Astrocyte (in vitro differentiated cells and primary cell): Measurements from ENCODE around the gene MYO16. TPM values are rescaled to one million over a fixed set of nuclear protein-coding genes. Genes with fewer than 3 reads are reported as not detected.

Experiments used
- DNase-seq: peaks from one replicate; pipeline ENCODE4 v3.0.0-alpha.2; 2010; ENCODE audit warnings: low read depth
- FAIRE-seq: peaks from 2 replicates; lab custom pipeline; 2011; peaks lifted over from hg19 to GRCh38; lab: Jason Lieb, UNC
- H2AFZ ChIP-seq: 2 replicates; pipeline ENCODE4 v1.6.0; 2012; ENCODE audit warnings: low read depth, low read length, inconsistent platforms
- H3K27ac ChIP-seq: 2 replicates; pipeline ENCODE4 v1.5.1; 2011; ENCODE audit warnings: low read depth, low read length, inconsistent platforms
- H3K27me3 ChIP-seq: 2 replicates; pipeline ENCODE4 v1.6.0; 2011; ENCODE audit warnings: low read length, inconsistent platforms; ENCODE audit not compliant: insufficient read depth
- H3K36me3 ChIP-seq: 2 replicates; pipeline ENCODE4 v1.5.1; 2011; ENCODE audit warnings: low read length, inconsistent platforms; ENCODE audit not compliant: insufficient read depth
- H3K4me1 ChIP-seq: 2 replicates; pipeline ENCODE4 v1.5.1; 2011; ENCODE audit warnings: low read length, inconsistent platforms; ENCODE audit not compliant: insufficient read depth
- H3K4me2 ChIP-seq: 2 replicates; pipeline ENCODE4 v1.6.0; 2012; ENCODE audit warnings: low read length, inconsistent platforms
- H3K4me3 ChIP-seq: 2 replicates; pipeline ENCODE4 v1.5.1; 2011; ENCODE audit warnings: low read depth, mild to moderate bottlenecking, low read length, inconsistent platforms; ENCODE audit not compliant: insufficient read depth
- H3K79me2 ChIP-seq: 2 replicates; pipeline ENCODE4 v1.6.0; 2012; ENCODE audit warnings: mild to moderate bottlenecking, low read length, inconsistent platforms; ENCODE audit not compliant: insufficient read depth
- H3K9ac ChIP-seq: 2 replicates; pipeline ENCODE4 v1.6.0; 2012; ENCODE audit warnings: mild to moderate bottlenecking, low read length, inconsistent platforms
- H3K9me3 ChIP-seq: 2 replicates; pipeline ENCODE4 v1.5.1; 2012; ENCODE audit warnings: low read depth, mild to moderate bottlenecking, low read length, inconsistent platforms; ENCODE audit not compliant: insufficient read depth
- H4K20me1 ChIP-seq: 2 replicates; pipeline ENCODE4 v1.6.0; 2012; ENCODE audit warnings: low read length, inconsistent platforms; ENCODE audit not compliant: insufficient read depth
- H3K27ac Mint-ChIP-seq: one replicate; pipeline ENCODE4 v1.8.0; 2021; ENCODE audit warnings: mild to moderate bottlenecking, mixed read lengths; ENCODE audit not compliant: unreplicated experiment
- H3K27me3 Mint-ChIP-seq: one replicate; pipeline ENCODE4 v1.8.0; 2021; ENCODE audit warnings: low read depth, mixed read lengths; ENCODE audit not compliant: unreplicated experiment
- H3K36me3 Mint-ChIP-seq: one replicate; pipeline ENCODE4 v1.8.0; 2021; ENCODE audit warnings: low read depth, mixed read lengths; ENCODE audit not compliant: unreplicated experiment
- H3K4me1 Mint-ChIP-seq: one replicate; pipeline ENCODE4 v1.8.0; 2021; ENCODE audit warnings: low read depth, mixed read lengths; ENCODE audit not compliant: unreplicated experiment
- H3K4me3 Mint-ChIP-seq: one replicate; pipeline ENCODE4 v1.8.0; 2021; ENCODE audit warnings: mild to moderate bottlenecking, moderate library complexity, mixed read lengths; ENCODE audit not compliant: unreplicated experiment
- H3K9me3 Mint-ChIP-seq: one replicate; pipeline ENCODE4 v1.8.0; 2021; ENCODE audit warnings: mild to moderate bottlenecking, mixed read lengths; ENCODE audit not compliant: unreplicated experiment
- CTCF ChIP-seq: IDR thresholded peaks from 2 replicates; pipeline ENCODE4 v1.5.1; 2011; ENCODE audit warnings: low read depth, mild to moderate bottlenecking, inconsistent platforms, low read length, moderate library complexity; ENCODE audit not compliant: insufficient read depth
- EZH2 ChIP-seq: IDR thresholded peaks from 2 replicates; pipeline ENCODE4 v1.6.1; 2012; ENCODE audit warnings: mild to moderate bottlenecking, low read length, inconsistent platforms; ENCODE audit not compliant: insufficient read depth
- total RNA-seq: library from RNA; stranded (reverse); gene quantifications from 2 replicates; pipeline ENCODE4 v1.2.1, GENCODE V29; 2021

Gene MYO16
- total RNA-seq, 1 donor from 2014 or later = 0.14 TPM

GRCh38 chr13:108915634-108916512 is 286.5 kb downstream of the MYO16 start:
- peaks cover 4% of the 10 kb centered on the region for H3K4me1 Mint-ChIP-seq
- no peaks in the 10 kb centered on the region for H3K79me2 ChIP-seq
- peak overlapping the region; percentile 74 for H3K9ac ChIP-seq
- no peak overlapping the region for H2AFZ ChIP-seq
- FAIRE-seq (peak; percentile 66), DNase-seq (peak; percentile 96)
- no peak for TF ChIP-seq CTCF
- TF ChIP-seq EZH2 = no peak
- no peaks in the 10 kb centered on the region for H3K27me3 Mint-ChIP-seq
- peaks cover 22% of the 10 kb centered on the region for H3K4me1 ChIP-seq
- H3K27ac ChIP-seq = peak overlapping the region; percentile 61
- H3K4me3 ChIP-seq = no peak overlapping the region
- no peaks in the 10 kb centered on the region for H3K27me3 ChIP-seq
- no peaks in the 10 kb centered on the region for H3K36me3 ChIP-seq
- no peaks in the 10 kb centered on the region for H3K36me3 Mint-ChIP-seq
- no peaks in the 10 kb centered on the region for H4K20me1 ChIP-seq
- H3K9me3 ChIP-seq = no peaks in the 10 kb centered on the region
- peak overlapping the region; percentile 80 for H3K27ac Mint-ChIP-seq
- H3K4me3 Mint-ChIP-seq = no peak overlapping the region
- no peaks in the 10 kb centered on the region for H3K9me3 Mint-ChIP-seq
- peak overlapping the region; percentile 77 for H3K4me2 ChIP-seq

GRCh38 chr13:108917581-108917980 is 288.2 kb downstream of the MYO16 start:
- no peaks in the 10 kb centered on the region for H3K27me3 ChIP-seq
- no peaks in the 10 kb centered on the region for H3K9me3 ChIP-seq
- H3K27ac ChIP-seq = peak overlapping the region; percentile 11
- Mint-ChIP-seq H3K4me3 (no peak overlapping the region), H3K36me3 (no peaks in the 10 kb centered on the region), H3K4me1 (peaks cover 4% of the 10 kb centered on the region), H3K27ac (no peak overlapping the region), H3K27me3 (peaks cover 5% of the 10 kb centered on the region), H3K9me3 (no peaks in the 10 kb centered on the region)
- peaks cover 22% of the 10 kb centered on the region for H3K4me1 ChIP-seq
- H3K4me2 ChIP-seq = no peak overlapping the region
- peak; percentile 77 for DNase-seq
- no peak overlapping the region for H2AFZ ChIP-seq
- no peaks in the 10 kb centered on the region for H4K20me1 ChIP-seq
- H3K4me3 ChIP-seq = no peak overlapping the region
- H3K36me3 ChIP-seq = no peaks in the 10 kb centered on the region
- no peaks in the 10 kb centered on the region for H3K79me2 ChIP-seq
- TF ChIP-seq EZH2 (no peak), CTCF (no peak)
- no peak overlapping the region for H3K9ac ChIP-seq
- no peak for FAIRE-seq
